Spleen (tissue), 13 donors: Measurements from ENCODE around the gene GLRA3. TPM values are rescaled to one million over a fixed set of nuclear protein-coding genes. Genes with fewer than 3 reads are reported as not detected.
"Not testable (repeated sequence)": the region's sequence is repeated elsewhere in the genome, so short reads cannot be mapped to it uniquely, and the experiment has no call there.

ENCODE experiments used
- DNase-seq: peaks from one replicate; pipeline ENCODE4 v3.0.0-alpha.2; 2020
- H3K27ac ChIP-seq, 8 donors: fragments of 200-600 bp; sonication (generic) in 7 of 8; 1 replicate in 4 of 8; 2 replicates in 4 of 8; pipeline versions ENCODE4 v1.5.0 to v1.8.0; 2016 to 2021; ENCODE audit warnings: inconsistent platforms in 4 of 8, mild to moderate bottlenecking in 4 of 8, moderate library complexity in 1 of 8
- H3K27me3 ChIP-seq, 7 donors: fragments of 200-600 bp; sonication (generic) in 6 of 7; replicated peaks in 1 of 7; 1 replicate in 4 of 7; 2 replicates in 3 of 7; pipeline versions ENCODE4 v1.5.0 to v1.8.0; 2016 to 2021; ENCODE audit warnings: inconsistent platforms in 3 of 7, mild to moderate bottlenecking in 1 of 7
- H3K36me3 ChIP-seq, 6 donors: fragments of 200-600 bp; sonication (generic) in 5 of 6; 1 replicate in 4 of 6; 2 replicates in 2 of 6; pipeline versions ENCODE4 v1.5.0 to v1.8.0; 2016 to 2021; ENCODE audit warnings: inconsistent platforms in 2 of 6
- H3K4me1 ChIP-seq, 6 donors: fragments of 200-600 bp; sonication (generic) in 5 of 6; 1 replicate in 3 of 6; 2 replicates in 3 of 6; pipeline versions ENCODE4 v1.5.0 to v1.8.0; 2016 to 2021; ENCODE audit warnings: inconsistent platforms in 3 of 6
- H3K4me3 ChIP-seq, 8 donors: fragments of 200-600 bp; sonication (generic) in 7 of 8; 1 replicate in 4 of 8; 2 replicates in 4 of 8; pipeline versions ENCODE4 v1.5.0 to v1.8.0; 2016 to 2021; ENCODE audit warnings: inconsistent platforms in 4 of 8, mild to moderate bottlenecking in 4 of 8, moderate library complexity in 2 of 8
- H3K9me3 ChIP-seq, 8 donors: fragments of 200-600 bp; sonication (generic) in 7 of 8; 1 replicate in 4 of 8; 2 replicates in 4 of 8; pipeline versions ENCODE4 v1.5.0 to v1.8.0; 2016 to 2021; ENCODE audit warnings: inconsistent platforms in 4 of 8
- CTCF ChIP-seq, 11 experiments: fragments of 200-600 bp in 7 of 11; fragments of 450-650 bp in 4 of 11; sonication (generic) in 4 of 11; IDR thresholded peaks in 8 of 11; conservative IDR thresholded peaks in 3 of 11; 1 replicate in 7 of 11; 2 replicates in 4 of 11; pipeline versions ENCODE4 v1.4.0 to v1.8.0; 2016 to 2021; ENCODE audit warnings: antibody characterized with exemption in 11 of 11, inconsistent platforms in 4 of 11, mild to moderate bottlenecking in 1 of 11
- POLR2A ChIP-seq, 3 donors: fragments of 450-650 bp; IDR thresholded peaks; one replicate each; pipeline ENCODE4 v1.5.1; 2017; ENCODE audit warnings: antibody characterized with exemption in 3 of 3, mild to moderate bottlenecking in 1 of 3
- POLR2AphosphoS5 ChIP-seq, 3 donors: sonication (generic); formaldehyde crosslinking; IDR thresholded peaks; one replicate each; pipeline ENCODE4 v1.5.1; 2017; ENCODE audit warnings: antibody characterized with exemption in 3 of 3
- WGBS, 5 donors: extraction: QIAGEN DNeasy Blood & Tissue Kit in 3 of 5; methylation state at CpG; one replicate each; pipeline versions ENCODE4 v1.1.5 to v1.1.7; 2013 to 2018; 5-methylcytosine and 5-hydroxymethylcytosine counted together
- intact Hi-C: fragments of 100-400 bp; cut with DNase I; formaldehyde crosslinking; loops from one replicate; pipeline ENCODE4 v1.15.0; 2023; ENCODE audit warnings: low total_unique reads
- long read RNA-seq, 2 donors: transcript quantifications; one replicate each; lab custom pipeline, GENCODE V29; 2026
- polyA plus RNA-seq, 3 donors: library from polyadenylated mRNA; stranded (reverse); fragments of 200-250 nt; gene quantifications; one replicate each; pipeline ENCODE4 v1.2.1, GENCODE V29; 2013
- total RNA-seq, 7 donors: library from RNA; depleted of rRNA in 3 of 7; stranded (reverse); fragments of >200 nt in 3 of 7; fragmentation: NEBNext Ultra II Directional in 4 of 7; extraction: Animal tissue kit (Norgen Biotek cat#: 25700) in 4 of 7; gene quantifications; one replicate each; pipeline versions ENCODE4 v1.1.0 to v1.2.1, GENCODE V29; 2016 to 2021
- donor health status: healthy with polysubstance abuse.
- donor health status: DM: no; HTN: no; CAD: no; lungs with moderate emphysema.
- donor health status: DM: no; HTN: no; CAD: no.
- donor health status: Bipolar disorder and iron deficiency.
- donor health status: healthy.
- donor health status: DM: no; HTN: no; CAD: no.
- donor health status: DM: yes; HTN: yes; CAD: no.

Gene GLRA3
- total RNA-seq (under 1 TPM in 6 of 7 donors, not detected in 1; 0.03 to 0.20 (median 0.08) TPM), polyA plus RNA-seq (under 1 TPM in 2 of 3 donors, not detected in 1; 0.02 to 0.04 TPM)
- long read RNA-seq, donor 1, result 0 reads
- long read RNA-seq, donor 2, result 0 reads

- peaks cover 0 to 5% (median 0%) of the 10 kb centered on the region in 6 donors for H3K4me1 ChIP-seq
- TF ChIP-seq CTCF (IDR thresholded peaks at IDR 0.05 in 8 of 11, conservative IDR thresholded peaks at IDR 0.05 in 3 of 11) (no peak), POLR2A (IDR thresholded peaks at IDR 0.05) (no peak), POLR2AphosphoS5 (IDR thresholded peaks at IDR 0.05) (peak in 1 of 3 donors; percentile 8)
- H3K27ac ChIP-seq, result no peak within 1 kb of the TSS
- 2 to 10% (median 3%) methylated on average over 38 to 40 of the region's 40 CpGs for WGBS, 5 donors
- peak within 1 kb of the TSS in 5 of 8 donors; percentile 11 to 51 (median 12) for H3K4me3 ChIP-seq
- no peaks in the 10 kb centered on the region for H3K36me3 ChIP-seq
- H3K27me3 ChIP-seq, result peaks cover 0 to 17% (median 0%) of the 10 kb centered on the region in 7 donors
- intact Hi-C loops, result no loop called here
- peak; percentile 81 for DNase-seq
- peaks cover 0 to 4% (median 0%) of the 10 kb centered on the region in 8 donors for H3K9me3 ChIP-seq
Observed at GRCh38 chr4:174828845-174829701, at the start of gene GLRA3. Gene GLRA3, minus strand, starts transcription at chr4:174829247. Its CDS starts 436 bp downstream, at chr4:174828811.

- no peak overlapping the region for H3K4me3 ChIP-seq
- H3K4me1 ChIP-seq, result no peaks in the 10 kb centered on the region
- TF ChIP-seq POLR2A (IDR thresholded peaks at IDR 0.05) (no peak), CTCF (IDR thresholded peaks at IDR 0.05 in 8 of 11, conservative IDR thresholded peaks at IDR 0.05 in 3 of 11) (no peak), POLR2AphosphoS5 (IDR thresholded peaks at IDR 0.05) (no peak)
- intact Hi-C loops, result no loop called here
- WGBS, 5 donors, result 45 to 87% (median 70%) methylated on average over 1 of the region's 1 CpG
- no peaks in the 10 kb centered on the region for H3K36me3 ChIP-seq
- no peaks in the 10 kb centered on the region for H3K9me3 ChIP-seq
- H3K27ac ChIP-seq, result no peak overlapping the region
- no peak for DNase-seq
- no peaks in the 10 kb centered on the region for H3K27me3 ChIP-seq
Observed at GRCh38 chr4:174874898-174875297, 45.9 kb upstream of the GLRA3 start.

GRCh38 chr4:174873931-174874330, 44.9 kb upstream of the GLRA3 start:
- DNase-seq, result no peak
- Histone ChIP-seq H3K27ac (no peak overlapping the region), H3K36me3 (no peaks in the 10 kb centered on the region), H3K9me3 (no peaks in the 10 kb centered on the region), H3K4me1 (no peaks in the 10 kb centered on the region), H3K4me3 (no peak overlapping the region), H3K27me3 (no peaks in the 10 kb centered on the region)
- 36 to 68% (median 44%) methylated on average over 1 of the region's 1 CpG for WGBS, 5 donors
- TF ChIP-seq CTCF (IDR thresholded peaks at IDR 0.05 in 8 of 11, conservative IDR thresholded peaks at IDR 0.05 in 3 of 11) (peak in 1 of 11 experiments; percentile 28), POLR2A (IDR thresholded peaks at IDR 0.05) (no peak)
- intact Hi-C loops, result no loop called here

- H3K27ac ChIP-seq, H3K4me1 ChIP-seq, H3K36me3 ChIP-seq, H3K4me3 ChIP-seq, H3K27me3 ChIP-seq, DNase-seq, H3K9me3 ChIP-seq, intact Hi-C loops: not testable (repeated sequence)
- WGBS, 5 donors, result 73 to 91% (median 84%) methylated on average over 3 to 4 of the region's 4 CpGs
Observed at GRCh38 chr4:174873146-174873545, 44.1 kb upstream of the GLRA3 start.
